GM18951 (cell line): Measurements from ENCODE around the gene RAMP1.

ENCODE experiments used
- POLR2A ChIP-seq: IDR thresholded peaks from 4 replicates; pipeline ENCODE4 v1.6.1; 2011; ENCODE audit warnings: mild to moderate bottlenecking; ENCODE audit not compliant: insufficient read length, insufficient read depth; ENCODE audit errors: extremely low read depth
- in situ Hi-C: fragments of 300-500 bp; cut with MboI; formaldehyde crosslinking; loops from one replicate; pipeline ENCODE4 v1.12.0; 2022; ENCODE audit warnings: low sequenced_read_pairs, mixed read lengths, inconsistent platforms; ENCODE audit not compliant: unreplicated experiment

RAMP1 gene

DNA sequence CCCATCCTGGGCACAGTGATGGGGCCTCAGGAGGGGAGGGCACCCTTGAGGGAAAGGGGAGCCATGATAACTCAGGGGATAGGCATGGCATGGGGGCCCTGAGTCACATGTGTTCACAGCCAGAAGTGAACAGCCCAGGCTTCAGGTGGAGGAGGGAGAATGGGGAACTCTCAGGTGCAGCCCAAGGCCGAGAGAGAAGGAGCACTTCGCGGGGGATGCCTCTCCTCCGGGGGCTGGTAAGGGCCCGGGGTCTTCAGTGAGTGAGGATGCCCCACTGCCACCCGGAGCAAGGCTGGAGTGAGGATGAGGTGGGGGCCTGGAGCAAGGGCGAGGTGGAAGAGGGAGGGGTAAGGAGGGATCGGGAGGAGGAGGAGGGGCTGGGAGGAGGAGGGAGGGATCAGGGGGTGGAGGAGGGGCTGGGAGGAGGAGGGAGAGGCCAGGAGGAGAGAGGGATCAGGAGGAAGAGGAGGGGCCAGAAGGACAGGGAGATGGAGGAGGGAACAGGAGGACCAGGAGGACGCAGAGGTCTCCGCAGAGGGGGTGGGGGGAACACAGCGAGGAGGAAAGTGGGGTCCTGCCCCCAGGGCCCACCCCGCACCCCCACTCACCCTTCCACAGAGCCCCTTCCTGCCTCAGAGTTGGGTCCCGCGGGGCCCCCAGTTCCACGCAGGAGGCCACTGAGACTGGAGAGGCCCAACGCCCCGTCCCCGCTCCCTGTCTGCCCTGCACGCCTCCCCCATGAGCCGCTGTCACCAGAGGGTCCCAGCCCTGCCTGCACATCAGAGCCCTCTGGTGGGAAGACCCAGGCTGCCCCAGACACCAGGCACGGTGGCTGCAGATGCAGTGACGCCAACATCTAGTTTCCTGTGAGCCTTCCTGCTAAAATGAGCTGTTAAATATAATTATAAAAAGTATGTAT lies 42.8 kb downstream of the RAMP1 start:
- no peak for TF ChIP-seq POLR2A

DNA sequence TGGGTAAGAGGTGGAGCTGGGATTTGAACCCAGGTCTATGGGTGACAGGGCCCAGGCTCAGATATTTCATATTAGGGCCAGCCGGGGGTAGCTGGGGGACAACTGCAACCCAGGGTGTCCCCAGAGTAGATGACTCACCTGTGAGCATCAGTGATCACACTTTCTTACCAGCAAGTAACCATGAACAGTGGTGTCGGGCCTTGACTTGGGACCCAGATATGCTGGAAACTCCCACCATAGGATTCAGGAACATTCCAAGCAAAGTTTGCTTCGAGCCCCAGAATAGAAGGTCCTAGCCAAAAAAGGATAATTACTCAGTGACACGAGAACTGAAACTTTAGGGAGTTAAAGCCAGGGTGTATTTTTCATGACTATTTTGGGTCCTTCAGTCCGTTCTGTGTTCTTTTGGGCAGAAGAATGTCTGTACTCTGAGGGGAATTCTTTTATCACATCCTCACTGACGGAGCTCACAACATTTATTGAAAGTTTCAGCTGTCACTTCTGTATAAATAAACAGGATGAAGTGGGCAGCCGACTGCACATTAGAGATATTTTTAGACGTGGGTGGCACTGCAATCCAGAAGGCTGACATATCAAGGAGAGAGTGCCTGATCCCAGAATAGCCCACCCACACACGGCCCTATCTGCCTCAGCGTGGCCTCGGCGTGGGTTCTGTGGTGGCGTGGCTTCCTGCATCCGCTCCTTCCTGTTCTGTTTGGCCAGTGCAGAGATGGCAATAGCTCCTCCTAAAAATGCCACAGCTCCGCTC lies 45.6 kb downstream of the RAMP1 start:
- in situ Hi-C loops = no loop called here
- no peak for TF ChIP-seq POLR2A

More for the DNA sequence above, 42.8 kb downstream of the RAMP1 start:
- in situ Hi-C loops = no loop called here

- TF ChIP-seq POLR2A = no peak
- in situ Hi-C loops = no loop called here
Observed at GRCh38 chr2:237907144-237907543, 47.7 kb downstream of the RAMP1 start.

GRCh38 chr2:237909075-237909695 lies 49.8 kb downstream of the RAMP1 start:
- TF ChIP-seq POLR2A = no peak
- in situ Hi-C loops = no loop called here

GRCh38 chr2:237909801-237910475 lies 50.5 kb downstream of the RAMP1 start:
- in situ Hi-C loops = no loop called here
- no peak for TF ChIP-seq POLR2A

GRCh38 chr2:237910576-237911362 lies 51.3 kb downstream of the RAMP1 start:
- in situ Hi-C loops = no loop called here
- no peak for TF ChIP-seq POLR2A

- no peak for TF ChIP-seq POLR2A
- in situ Hi-C loops = no loop called here
Observed at GRCh38 chr2:237911363-237912017, 52.1 kb downstream of the RAMP1 start.

GRCh38 chr2:237912271-237913192 lies 53.1 kb downstream of the RAMP1 start:
- in situ Hi-C loops = no loop called here
- no peak for TF ChIP-seq POLR2A

DNA sequence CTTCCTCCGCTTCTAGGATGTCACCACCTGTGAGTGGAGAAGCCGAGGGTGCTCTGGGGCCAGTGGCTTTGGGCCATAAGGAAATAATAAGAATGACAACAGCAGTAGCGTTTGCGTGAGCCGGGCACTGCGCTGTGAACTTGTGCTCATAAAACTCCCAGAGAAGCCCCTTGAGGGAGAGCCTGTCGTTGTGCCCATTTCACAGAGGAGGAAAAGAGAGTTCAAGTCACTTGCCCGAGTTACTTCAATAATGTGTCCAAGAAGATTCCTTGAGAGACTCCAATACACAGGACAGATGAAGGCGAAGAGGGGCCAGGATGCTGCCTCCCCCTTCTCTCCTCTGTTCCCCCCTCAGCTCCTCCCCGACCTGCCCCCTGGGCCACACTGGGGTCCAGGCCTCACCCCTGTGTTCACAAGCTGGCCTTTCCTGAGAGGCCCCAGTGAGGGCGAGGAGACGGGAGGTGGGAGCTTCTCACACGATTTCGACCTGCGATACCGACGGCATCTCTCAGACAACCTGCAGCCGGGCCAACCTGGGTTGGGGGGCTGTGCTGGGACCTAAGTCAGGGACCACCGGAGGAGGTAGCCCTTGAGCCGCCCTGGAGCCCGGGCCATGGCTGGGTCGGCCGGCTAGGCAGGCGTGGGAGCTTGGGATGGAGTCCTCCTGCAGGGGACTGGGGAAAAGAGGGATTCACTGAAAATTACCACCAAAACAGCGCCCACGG lies 53.9 kb downstream of the RAMP1 start:
- in situ Hi-C loops = no loop called here
- no peak for TF ChIP-seq POLR2A

- TF ChIP-seq POLR2A = no peak
- in situ Hi-C loops = no loop called here
Observed at GRCh38 chr2:237915576-237915975, 56.2 kb downstream of the RAMP1 start.
